ENCODE data around the gene GABPB2. TPM values are rescaled to one million over a fixed set of nuclear protein-coding genes. Genes with fewer than 3 reads are reported as not detected.

Gene GABPB2
- total RNA-seq, 1 donor from 2014 or later = 19.2 TPM

DNA sequence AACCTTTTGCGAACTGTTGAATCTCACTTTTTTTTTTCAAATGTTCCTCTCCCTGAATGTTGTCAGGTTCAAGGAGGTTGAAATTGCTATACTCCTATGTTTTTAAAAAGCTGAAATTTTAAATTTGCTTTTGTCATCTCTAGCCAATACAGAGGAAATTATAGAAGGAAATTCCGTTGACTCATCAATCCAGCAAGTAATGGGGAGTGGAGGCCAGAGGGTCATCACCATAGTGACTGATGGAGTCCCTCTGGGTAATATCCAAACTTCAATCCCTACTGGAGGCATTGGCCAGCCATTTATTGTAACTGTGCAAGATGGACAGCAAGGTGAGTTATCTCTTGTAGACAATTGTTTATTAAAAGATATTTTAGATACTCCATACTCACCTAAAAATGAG lies 36.3 kb downstream of the GABPB2 start:
- H3K4me3 ChIP-seq = no peak overlapping the region
- no peak overlapping the region for H3K27ac ChIP-seq
- DNase-seq (ENCODE audit: extremely low spot score in 2 of 2) = no peak
- peaks cover 0 to 17% of the 10 kb centered on the region in 2 donors for H3K36me3 ChIP-seq
- TF ChIP-seq, protein P1, sequence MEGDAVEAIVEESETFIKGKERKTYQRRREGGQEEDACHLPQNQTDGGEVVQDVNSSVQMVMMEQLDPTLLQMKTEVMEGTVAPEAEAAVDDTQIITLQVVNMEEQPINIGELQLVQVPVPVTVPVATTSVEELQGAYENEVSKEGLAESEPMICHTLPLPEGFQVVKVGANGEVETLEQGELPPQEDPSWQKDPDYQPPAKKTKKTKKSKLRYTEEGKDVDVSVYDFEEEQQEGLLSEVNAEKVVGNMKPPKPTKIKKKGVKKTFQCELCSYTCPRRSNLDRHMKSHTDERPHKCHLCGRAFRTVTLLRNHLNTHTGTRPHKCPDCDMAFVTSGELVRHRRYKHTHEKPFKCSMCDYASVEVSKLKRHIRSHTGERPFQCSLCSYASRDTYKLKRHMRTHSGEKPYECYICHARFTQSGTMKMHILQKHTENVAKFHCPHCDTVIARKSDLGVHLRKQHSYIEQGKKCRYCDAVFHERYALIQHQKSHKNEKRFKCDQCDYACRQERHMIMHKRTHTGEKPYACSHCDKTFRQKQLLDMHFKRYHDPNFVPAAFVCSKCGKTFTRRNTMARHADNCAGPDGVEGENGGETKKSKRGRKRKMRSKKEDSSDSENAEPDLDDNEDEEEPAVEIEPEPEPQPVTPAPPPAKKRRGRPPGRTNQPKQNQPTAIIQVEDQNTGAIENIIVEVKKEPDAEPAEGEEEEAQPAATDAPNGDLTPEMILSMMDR (IDR thresholded peaks at IDR 0.05) = no peak
- H3K4me1 ChIP-seq = no peaks in the 10 kb centered on the region
- no peaks in the 10 kb centered on the region for H3K27me3 ChIP-seq
- intact Hi-C loops (cut with DNase I) = no loop called here
- H3K9me3 ChIP-seq = no peaks in the 10 kb centered on the region

DNA sequence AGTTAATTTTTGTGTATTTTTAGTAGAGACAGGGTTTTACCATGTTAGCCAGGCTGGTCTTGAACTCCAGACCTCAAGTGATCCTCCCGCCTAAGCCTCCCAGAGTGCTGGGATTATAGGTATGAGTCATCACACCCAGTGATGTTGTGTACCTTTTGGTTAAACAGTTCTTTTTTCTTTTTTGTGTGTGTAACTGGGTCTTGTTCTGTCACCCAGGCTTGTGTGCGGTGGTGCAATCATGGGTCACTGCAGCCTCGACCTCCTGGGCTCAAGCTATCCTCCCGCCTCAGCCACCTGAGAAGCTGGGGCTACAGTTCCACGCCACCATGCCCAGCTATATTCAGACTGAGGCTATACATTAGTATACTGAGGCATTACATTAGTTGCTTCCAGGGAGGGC lies 37.8 kb downstream of the GABPB2 start:
- intact Hi-C loops (cut with DNase I) = no loop called here

DNA sequence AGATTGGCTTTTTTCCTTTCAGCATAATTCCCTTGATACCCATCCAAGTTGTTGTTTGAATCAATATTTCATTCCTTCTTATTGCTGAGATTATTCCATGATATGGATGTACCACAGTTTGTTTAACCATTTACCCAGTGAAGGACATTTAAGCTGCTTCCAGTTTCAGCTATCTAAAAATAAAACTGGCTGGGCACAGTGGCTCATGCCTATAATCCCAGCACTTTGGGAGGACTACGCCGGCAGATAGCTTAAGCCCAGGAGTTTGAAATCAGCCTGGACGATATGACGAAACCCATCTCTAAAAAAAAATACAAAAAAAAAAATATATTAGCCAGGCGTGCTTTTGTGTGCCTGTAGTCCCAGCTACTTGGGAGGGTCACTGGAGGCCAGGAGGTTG lies 43.3 kb downstream of the GABPB2 start:
- Histone ChIP-seq H3K4me1 (no peaks in the 10 kb centered on the region), H3K27ac (no peak overlapping the region), H3K27me3 (no peaks in the 10 kb centered on the region), H3K4me3 (no peak overlapping the region), H3K9me3 (no peaks in the 10 kb centered on the region), H3K36me3 (peaks cover 0 to 11% of the 10 kb centered on the region in 2 donors)
- no peak for DNase-seq (ENCODE audit: extremely low spot score in 2 of 2)
- intact Hi-C loops (cut with DNase I) = no loop called here
- TF ChIP-seq POLR2AphosphoS5 (IDR thresholded peaks at IDR 0.05; ENCODE audit: insufficient read depth in 1 of 2, low read depth in 1 of 2) (no peak), POLR2A (IDR thresholded peaks at IDR 0.05) (no peak)
- TF ChIP-seq, protein P1 (IDR thresholded peaks at IDR 0.05) = no peak

More for the DNA sequence above, 37.8 kb downstream of the GABPB2 start:
- no peak for TF ChIP-seq POLR2AphosphoS5 (IDR thresholded peaks at IDR 0.05; ENCODE audit: insufficient read depth in 1 of 2, low read depth in 1 of 2)
- TF ChIP-seq, protein P1 (IDR thresholded peaks at IDR 0.05) = no peak
- no peak for TF ChIP-seq POLR2A (IDR thresholded peaks at IDR 0.05)
- Histone ChIP-seq H3K27me3 (no peaks in the 10 kb centered on the region), H3K27ac (no peak overlapping the region), H3K4me3 (no peak overlapping the region), H3K9me3 (no peaks in the 10 kb centered on the region), H3K36me3 (peaks cover 0 to 17% of the 10 kb centered on the region in 2 donors), H3K4me1 (no peaks in the 10 kb centered on the region)
- DNase-seq (ENCODE audit: extremely low spot score in 2 of 2) = no peak

DNA sequence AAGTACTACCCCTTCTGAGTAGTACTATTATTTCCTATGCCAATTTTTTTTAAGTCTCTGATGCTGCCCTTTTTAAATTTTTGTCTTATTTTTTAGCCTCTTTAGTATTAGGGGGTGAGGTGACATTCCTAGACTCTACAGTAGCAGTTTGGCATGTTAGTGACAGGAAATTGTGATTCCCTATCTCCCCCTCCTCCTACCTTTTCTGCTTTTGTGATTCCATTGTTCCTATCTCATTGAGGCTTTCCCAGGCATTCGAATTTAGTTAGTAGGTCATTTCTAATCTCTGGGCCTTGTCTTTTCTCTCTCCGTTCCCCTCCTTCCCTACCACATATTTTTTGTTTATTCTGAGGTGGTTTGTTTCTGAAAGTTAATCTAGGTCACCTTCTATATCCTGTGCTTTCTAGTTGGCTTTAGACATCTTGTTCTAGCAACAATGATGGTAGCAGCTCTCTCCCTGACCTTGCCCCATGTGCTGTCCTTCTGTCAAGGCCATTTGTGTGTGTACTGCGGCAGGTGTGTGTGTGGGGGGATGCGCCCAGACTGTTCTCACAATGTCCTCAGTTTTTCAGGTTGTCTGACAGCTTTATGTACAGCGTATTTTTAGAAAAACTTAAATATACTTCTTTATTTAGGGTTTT lies 54.3 kb downstream of the GABPB2 start:
- Histone ChIP-seq H3K4me1 (no peaks in the 10 kb centered on the region), H3K4me3 (no peak overlapping the region), H3K36me3 (peaks cover 0 to 5% of the 10 kb centered on the region in 2 donors), H3K27ac (no peak overlapping the region), H3K9me3 (no peaks in the 10 kb centered on the region), H3K27me3 (no peaks in the 10 kb centered on the region)
- TF ChIP-seq POLR2A (IDR thresholded peaks at IDR 0.05) = no peak
- TF ChIP-seq, protein P1 (IDR thresholded peaks at IDR 0.05) = no peak
- TF ChIP-seq POLR2AphosphoS5 (IDR thresholded peaks at IDR 0.05; ENCODE audit: insufficient read depth in 1 of 2, low read depth in 1 of 2) = no peak
- intact Hi-C loops (cut with DNase I) = no loop called here
- DNase-seq (ENCODE audit: extremely low spot score in 2 of 2) = no peak

DNA sequence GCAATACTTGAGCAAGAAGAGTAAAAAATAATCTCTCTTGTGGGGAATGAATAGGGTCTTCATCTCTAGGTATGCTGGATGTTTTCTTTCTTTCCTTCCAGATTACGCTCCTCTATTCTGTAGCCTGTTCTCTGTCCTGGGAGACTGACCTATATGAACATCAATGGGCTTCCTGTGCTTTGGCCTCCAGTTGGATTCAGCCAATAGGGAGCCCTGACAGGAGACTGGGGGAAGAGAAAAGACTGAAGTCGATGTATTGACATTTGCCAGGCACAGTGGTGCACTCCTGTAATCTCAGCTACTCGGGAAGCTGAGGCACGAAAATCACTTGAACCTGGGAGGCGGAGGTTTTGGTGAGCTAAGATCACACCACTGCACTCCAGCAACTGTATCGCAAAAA lies 58.2 kb downstream of the GABPB2 start:
- Histone ChIP-seq H3K27ac (no peak overlapping the region), H3K9me3 (no peaks in the 10 kb centered on the region), H3K27me3 (no peaks in the 10 kb centered on the region), H3K4me3 (no peak overlapping the region), H3K4me1 (peaks cover 19% of the 10 kb centered on the region), H3K36me3 (no peaks in the 10 kb centered on the region)
- no peak for DNase-seq (ENCODE audit: extremely low spot score in 2 of 2)
- intact Hi-C loops (cut with DNase I) = no loop called here
- TF ChIP-seq POLR2A (IDR thresholded peaks at IDR 0.05) (no peak), POLR2AphosphoS5 (IDR thresholded peaks at IDR 0.05; ENCODE audit: insufficient read depth in 1 of 2, low read depth in 1 of 2) (no peak)
- TF ChIP-seq, protein P1 (IDR thresholded peaks at IDR 0.05) = no peak

All from vagina (tissue), 2 donors.